Neural crest cell (in vitro differentiated cells): ENCODE data around the gene FBXO21. TPM values are rescaled to one million over a fixed set of nuclear protein-coding genes. Genes with fewer than 3 reads are reported as not detected.

ENCODE experiments used
- total RNA-seq: library from RNA; stranded (reverse); gene quantifications from 2 replicates; pipeline ENCODE4 v1.2.1, GENCODE V29; 2021

The FBXO21 gene
- total RNA-seq, 1 donor from 2014 or later: 60.3 TPM

Other genes starting within 250 kb of the FBXO21 start
- gene TESC, start 91.1 kb downstream of the FBXO21 start, total RNA-seq: 0.65 and 0.93 TPM in 2 replicates
- 0.07 and 0.16 TPM in 2 replicates for gene NOS1, start 171.2 kb upstream of the FBXO21 start, total RNA-seq